ENCODE results near the gene ZXDC.
A peak's percentile ranks its signal among the peaks of the same experiment; 100 is the strongest.

Gene ZXDC

DNA sequence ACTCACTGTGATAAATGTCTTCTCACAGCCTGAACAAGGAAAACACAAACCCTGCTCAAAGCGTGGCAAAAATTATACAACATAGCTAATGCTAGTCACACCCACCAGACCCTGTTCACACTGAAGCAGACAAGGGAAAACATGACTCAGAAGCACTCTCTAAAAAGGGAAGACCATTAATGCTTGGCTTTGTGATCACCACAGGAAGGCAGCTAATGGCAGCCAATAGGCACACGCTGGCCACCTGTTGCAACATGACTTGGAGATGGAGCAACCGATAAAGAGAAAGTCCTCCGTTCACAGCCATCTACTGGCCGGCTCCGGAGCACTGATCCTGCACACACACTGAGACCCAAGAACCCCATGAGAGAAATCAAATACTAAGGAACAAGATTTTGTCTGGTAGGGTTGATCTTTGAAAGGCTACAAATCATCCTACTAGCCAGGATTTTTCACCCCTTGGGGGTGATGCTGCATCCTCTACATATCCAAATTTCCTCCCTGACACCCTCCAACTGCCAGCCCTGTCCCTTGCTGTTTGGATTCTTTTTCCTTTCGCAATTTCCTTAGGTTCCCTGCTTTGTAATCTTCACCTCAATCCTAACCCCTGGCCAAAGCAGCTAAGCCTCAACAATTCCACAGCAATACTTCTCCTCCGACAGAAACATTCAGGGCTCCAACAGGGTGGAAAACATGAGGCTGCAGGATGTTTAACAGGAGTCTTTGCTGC is 3.2 kb downstream of the ZXDC start:
- POLR2A ChIA-PET, result no interaction called here
- H3K4me3 ChIP-seq (ENCODE audit: low read depth, low read length), result peak overlapping the region; percentile 6; the same call in 1 of the 2 replicates
- DNase-seq (ENCODE audit: low read depth, low spot score), result peak; percentile 42
- TF ChIP-seq, protein P1, sequence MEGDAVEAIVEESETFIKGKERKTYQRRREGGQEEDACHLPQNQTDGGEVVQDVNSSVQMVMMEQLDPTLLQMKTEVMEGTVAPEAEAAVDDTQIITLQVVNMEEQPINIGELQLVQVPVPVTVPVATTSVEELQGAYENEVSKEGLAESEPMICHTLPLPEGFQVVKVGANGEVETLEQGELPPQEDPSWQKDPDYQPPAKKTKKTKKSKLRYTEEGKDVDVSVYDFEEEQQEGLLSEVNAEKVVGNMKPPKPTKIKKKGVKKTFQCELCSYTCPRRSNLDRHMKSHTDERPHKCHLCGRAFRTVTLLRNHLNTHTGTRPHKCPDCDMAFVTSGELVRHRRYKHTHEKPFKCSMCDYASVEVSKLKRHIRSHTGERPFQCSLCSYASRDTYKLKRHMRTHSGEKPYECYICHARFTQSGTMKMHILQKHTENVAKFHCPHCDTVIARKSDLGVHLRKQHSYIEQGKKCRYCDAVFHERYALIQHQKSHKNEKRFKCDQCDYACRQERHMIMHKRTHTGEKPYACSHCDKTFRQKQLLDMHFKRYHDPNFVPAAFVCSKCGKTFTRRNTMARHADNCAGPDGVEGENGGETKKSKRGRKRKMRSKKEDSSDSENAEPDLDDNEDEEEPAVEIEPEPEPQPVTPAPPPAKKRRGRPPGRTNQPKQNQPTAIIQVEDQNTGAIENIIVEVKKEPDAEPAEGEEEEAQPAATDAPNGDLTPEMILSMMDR (IDR thresholded peaks at IDR 0.05; ENCODE audit: insufficient read depth, low read length, missing control alignments), result no peak
- CTCF ChIA-PET, result interaction anchor here (0.8 to 2.7 kb wide), 8 partner anchors 11 to 340 kb away, joined by 3 to 11 read pairs (median 5); no protein-coding TSS in a partner anchor

DNA sequence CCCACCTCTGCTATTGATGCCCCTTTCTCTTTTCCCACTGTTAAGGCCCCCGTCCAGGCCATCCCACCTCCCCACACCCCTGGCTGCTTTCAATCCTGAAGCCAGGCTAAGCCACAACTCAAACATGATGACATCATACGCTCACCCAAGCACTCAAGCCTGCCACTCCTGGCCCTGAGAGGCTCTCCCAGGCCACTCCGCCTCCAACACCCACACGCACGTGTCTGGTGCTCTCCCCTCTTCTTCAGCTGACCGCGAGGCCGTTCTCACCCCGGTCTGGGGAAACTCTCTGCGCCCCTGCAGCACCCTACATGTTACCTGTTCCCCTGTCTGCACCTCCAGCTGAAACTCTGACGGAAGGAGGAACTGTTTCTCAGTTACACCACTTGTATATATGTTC is 6.2 kb downstream of the ZXDC start:
- POLR2A ChIA-PET, result no interaction called here
- no peak overlapping the region for H3K4me3 ChIP-seq (ENCODE audit: low read depth, low read length)
- DNase-seq (ENCODE audit: low read depth, low spot score), result no peak
- CTCF ChIA-PET, result interaction anchor here (1.8 to 2.6 kb wide), 2 partner anchors 22 to 1079 kb away, joined by 4 to 7 read pairs; no protein-coding TSS in a partner anchor
- TF ChIP-seq, protein P1 (IDR thresholded peaks at IDR 0.05; ENCODE audit: insufficient read depth, low read length, missing control alignments), result no peak

DNA sequence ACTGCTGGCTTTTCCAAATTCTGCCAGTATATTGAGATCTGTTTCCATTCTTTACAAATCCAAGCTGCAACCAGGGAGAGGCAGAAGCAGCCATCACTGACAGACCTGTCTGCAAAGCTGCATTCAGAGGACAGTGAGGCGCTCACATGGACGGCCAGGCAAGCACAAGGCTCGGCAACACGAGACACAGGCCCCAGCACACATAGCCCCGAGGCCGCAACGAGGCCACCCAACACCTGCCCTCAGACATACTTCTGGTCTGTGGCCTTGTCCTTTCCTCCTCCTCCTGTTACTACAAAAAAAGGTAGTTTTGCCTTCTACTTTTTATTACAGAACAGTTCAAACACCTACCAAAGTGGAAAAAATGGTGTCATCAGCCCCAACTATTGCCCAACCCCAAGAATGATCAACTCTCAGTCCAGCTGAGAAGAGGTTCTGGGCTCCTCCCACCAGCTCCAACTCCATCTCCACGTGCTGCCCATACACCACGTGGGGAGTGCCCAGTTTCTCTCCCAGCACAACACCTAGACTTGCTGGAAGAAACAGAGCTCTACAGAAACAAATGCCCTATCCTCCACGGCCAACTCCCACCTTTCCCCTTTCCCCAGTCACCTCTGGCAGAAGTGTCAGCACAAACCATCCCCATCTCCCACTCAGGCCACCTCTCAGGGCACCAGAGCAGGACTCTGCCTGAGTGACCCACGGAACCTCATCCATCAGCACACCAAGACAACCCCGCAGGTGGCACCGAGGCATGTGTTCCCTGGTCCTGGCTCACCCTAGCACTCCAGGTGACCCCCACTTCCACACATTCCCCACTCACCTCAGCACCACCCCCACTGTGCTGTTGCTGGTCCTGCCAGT is 7.4 kb downstream of the ZXDC start:
- no peak overlapping the region for H3K4me3 ChIP-seq (ENCODE audit: low read depth, low read length)
- POLR2A ChIA-PET, result no interaction called here
- CTCF ChIA-PET, result no interaction called here
- DNase-seq (ENCODE audit: low read depth, low spot score), result no peak
- TF ChIP-seq, protein P1 (IDR thresholded peaks at IDR 0.05; ENCODE audit: insufficient read depth, low read length, missing control alignments), result no peak

DNA sequence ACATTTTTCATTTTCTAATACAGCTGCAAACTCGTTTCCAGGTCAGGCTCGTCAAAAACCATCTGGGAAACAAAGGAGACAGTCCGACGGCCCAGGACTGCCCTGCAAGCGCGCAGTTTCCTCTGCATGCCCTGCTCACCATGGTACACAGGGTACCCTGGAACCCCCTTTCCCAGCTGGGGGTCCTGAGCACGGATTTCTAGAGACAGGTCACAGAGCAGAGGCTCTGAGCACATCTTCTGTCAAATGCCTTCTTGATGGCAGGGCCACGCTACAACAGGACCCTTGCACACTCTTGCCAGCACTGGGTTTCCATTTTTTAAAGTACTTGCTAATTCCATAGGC is 8.1 kb downstream of the ZXDC start:
- ChIA-PET CTCF (interaction anchor here (1.3 kb wide), 1 partner anchor 11 kb away, joined by 3 read pairs; no protein-coding TSS in a partner anchor), POLR2A (no interaction called here)
- TF ChIP-seq, protein P1 (IDR thresholded peaks at IDR 0.05; ENCODE audit: insufficient read depth, low read length, missing control alignments), result no peak
- no peak for DNase-seq (ENCODE audit: low read depth, low spot score)
- no peak overlapping the region for H3K4me3 ChIP-seq (ENCODE audit: low read depth, low read length)

DNA sequence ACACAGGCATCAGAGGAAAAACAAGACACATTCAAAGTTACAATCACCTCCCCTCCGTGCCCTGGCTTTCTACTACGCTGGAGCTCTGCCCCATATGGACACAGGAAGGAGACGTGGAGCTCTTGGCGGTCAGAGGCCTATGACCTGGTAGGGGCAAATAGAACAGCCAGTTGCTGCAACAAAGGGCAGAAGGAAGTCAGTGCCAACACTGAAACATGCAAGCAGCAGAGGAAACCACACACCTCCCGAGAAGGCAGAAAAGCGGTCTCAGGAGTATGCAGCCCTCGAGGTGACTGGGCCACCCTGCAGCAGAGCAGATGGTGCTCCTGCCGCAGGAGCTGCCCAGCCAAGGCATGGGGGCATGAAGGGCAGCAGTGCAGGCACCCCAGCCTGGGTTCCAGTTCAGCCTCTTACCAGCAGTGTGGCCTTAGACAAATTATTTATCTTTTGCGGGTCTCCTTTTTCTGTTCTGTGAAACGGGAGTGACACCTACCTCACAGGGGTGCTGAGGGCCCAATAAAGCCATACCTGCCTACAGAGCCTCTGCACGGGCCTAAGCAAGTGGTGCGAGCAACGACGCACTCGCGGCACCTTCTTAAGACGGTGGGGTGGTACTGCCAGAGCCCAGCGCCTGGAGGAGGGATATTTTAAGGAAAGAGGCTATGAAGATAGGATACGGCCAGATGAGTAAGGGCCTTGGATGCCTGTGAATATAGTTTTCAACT is 8.6 kb downstream of the ZXDC start:
- TF ChIP-seq, protein P1 (IDR thresholded peaks at IDR 0.05; ENCODE audit: insufficient read depth, low read length, missing control alignments), result no peak
- CTCF ChIA-PET, result interaction anchor here (1.0 to 1.3 kb wide), 3 partner anchors 8 to 16 kb away, joined by 3 to 5 read pairs (median 3); no protein-coding TSS in a partner anchor
- POLR2A ChIA-PET, result no interaction called here
- H3K4me3 ChIP-seq (ENCODE audit: low read depth, low read length), result no peak overlapping the region
- no peak for DNase-seq (ENCODE audit: low read depth, low spot score)

All from AG04449 (cell line).